GM18861 (cell line): ENCODE measurements around the gene UGGT2.

ENCODE experiments used
- ATAC-seq: cut with Tn5 transposase; IDR thresholded peaks from one replicate; pipeline ENCODE4 v1.9.1; 2021; ENCODE audit not compliant: unreplicated experiment

Gene UGGT2

DNA sequence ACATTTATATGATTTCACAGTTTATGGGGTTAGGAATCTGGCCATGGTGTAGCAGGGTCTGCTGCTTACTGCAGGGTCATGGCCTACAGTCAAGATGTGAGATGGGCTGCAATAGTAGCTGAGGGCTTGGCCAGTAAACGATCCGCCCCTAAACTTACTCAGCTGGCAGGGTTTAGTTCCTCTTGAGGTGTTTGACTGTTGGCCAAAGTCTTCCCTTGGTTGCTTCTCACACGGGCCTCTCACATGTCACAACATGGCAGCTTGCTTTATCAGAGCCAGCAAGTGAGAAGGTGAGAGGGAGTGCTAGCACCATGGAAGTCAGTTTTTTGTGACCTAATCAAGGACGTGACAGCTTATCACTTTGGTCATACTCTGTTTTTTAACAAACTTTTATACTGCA lies 299.1 kb downstream of the UGGT2 start:
- no peak for ATAC-seq

GRCh38 chr13:95752677-95753076 lies 300.5 kb downstream of the UGGT2 start:
- ATAC-seq = no peak
